Measurements from ENCODE around the gene DGUOK.
"Not testable (repeated sequence)": the region's sequence is repeated elsewhere in the genome, so short reads cannot be mapped to it uniquely, and the experiment has no call there.

The DGUOK gene

DNA sequence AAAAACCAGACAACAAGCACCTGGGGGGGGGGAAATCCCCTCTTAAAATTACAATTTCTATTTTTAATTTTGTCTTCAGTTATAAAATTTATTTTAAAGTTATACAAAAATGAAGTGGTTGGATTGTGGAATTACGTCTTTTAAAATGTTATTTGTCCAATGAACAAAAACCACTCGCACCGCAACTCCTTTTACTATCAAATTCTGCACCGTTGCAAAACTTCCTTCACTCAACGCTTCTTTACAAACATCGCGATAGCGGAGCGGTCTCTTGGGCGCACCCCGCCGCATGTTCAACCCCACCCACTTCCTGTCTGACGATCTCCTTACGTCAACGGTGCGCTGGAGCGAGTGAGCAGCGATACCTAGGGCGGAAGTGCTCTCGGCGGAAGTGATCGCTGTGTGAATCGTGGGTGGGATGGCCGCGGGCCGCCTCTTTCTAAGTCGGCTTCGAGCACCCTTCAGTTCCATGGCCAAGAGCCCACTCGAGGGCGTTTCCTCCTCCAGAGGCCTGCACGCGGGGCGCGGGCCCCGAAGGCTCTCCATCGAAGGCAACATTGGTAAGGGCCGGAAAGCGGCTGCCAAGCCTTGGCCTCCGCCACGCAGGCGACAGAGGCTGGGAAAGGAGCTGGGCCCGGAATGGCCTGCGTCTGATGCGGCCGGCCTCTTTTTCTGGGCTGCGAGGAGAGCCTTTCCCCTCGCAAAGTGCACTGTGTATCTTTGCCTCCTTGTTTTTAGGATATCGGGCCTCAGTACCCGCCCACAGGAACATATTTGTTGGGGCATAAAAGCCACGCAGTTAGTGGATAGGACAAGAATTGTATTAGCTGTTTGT, at the start of gene DGUOK:
TSS of gene DGUOK (plus strand) at position 388 of the 835 bp plus-strand sequence. CDS start at position 419, 31 bp downstream.
- DNase-seq (ENCODE audit: extremely low spot score) = peak; percentile 96
- ChIA-PET CTCF (interaction anchor here (0.9 to 1.0 kb wide), 3 partner anchors 8 to 220 kb away, joined by 3 read pairs; partner anchors contain the start of gene BOLA3), POLR2A (no interaction called here)
- TF ChIP-seq, protein P1, sequence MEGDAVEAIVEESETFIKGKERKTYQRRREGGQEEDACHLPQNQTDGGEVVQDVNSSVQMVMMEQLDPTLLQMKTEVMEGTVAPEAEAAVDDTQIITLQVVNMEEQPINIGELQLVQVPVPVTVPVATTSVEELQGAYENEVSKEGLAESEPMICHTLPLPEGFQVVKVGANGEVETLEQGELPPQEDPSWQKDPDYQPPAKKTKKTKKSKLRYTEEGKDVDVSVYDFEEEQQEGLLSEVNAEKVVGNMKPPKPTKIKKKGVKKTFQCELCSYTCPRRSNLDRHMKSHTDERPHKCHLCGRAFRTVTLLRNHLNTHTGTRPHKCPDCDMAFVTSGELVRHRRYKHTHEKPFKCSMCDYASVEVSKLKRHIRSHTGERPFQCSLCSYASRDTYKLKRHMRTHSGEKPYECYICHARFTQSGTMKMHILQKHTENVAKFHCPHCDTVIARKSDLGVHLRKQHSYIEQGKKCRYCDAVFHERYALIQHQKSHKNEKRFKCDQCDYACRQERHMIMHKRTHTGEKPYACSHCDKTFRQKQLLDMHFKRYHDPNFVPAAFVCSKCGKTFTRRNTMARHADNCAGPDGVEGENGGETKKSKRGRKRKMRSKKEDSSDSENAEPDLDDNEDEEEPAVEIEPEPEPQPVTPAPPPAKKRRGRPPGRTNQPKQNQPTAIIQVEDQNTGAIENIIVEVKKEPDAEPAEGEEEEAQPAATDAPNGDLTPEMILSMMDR (IDR thresholded peaks at IDR 0.05; ENCODE audit: control extremely low read depth, extremely low read depth, low read depth, missing control alignments) = no peak

DNA sequence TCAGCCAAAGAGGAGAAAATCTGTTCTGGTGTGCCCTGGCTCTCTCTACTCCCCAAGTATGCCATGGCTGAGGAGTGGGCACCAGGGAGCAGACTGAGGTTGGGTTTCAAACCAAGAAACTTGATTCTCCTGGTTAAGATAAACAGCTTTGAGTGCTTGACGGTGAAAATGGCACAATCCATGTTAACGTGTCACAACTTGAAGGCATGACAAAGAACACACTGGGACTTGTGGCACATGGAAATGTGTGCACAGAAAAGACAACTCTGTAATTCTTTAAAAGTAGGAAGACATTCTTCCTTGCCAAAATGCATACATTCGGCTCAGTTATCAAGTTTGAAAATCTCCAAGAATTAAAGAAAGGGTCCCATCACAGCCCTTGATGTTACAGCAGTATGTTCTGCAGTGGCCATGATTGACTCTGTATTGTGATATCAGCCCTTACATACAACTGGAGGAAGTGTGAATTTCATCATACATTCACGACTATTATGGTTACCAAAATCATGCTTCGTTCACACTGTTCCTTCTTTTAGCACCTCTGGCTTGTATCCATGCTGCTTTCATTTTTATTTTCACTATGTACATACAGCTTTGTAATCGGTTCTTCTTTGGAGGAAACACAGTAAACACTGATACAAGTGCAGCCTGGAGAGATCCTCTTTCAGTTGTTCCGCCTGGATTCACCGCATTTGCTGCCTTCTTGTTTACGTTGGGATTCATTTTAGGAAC, 49.4 kb upstream of the DGUOK start:
- ChIA-PET CTCF (no interaction called here), POLR2A (no interaction called here)
- TF ChIP-seq, protein P1 (IDR thresholded peaks at IDR 0.05; ENCODE audit: control extremely low read depth, extremely low read depth, low read depth, missing control alignments) = no peak
- no peak for DNase-seq (ENCODE audit: extremely low spot score)

DNA sequence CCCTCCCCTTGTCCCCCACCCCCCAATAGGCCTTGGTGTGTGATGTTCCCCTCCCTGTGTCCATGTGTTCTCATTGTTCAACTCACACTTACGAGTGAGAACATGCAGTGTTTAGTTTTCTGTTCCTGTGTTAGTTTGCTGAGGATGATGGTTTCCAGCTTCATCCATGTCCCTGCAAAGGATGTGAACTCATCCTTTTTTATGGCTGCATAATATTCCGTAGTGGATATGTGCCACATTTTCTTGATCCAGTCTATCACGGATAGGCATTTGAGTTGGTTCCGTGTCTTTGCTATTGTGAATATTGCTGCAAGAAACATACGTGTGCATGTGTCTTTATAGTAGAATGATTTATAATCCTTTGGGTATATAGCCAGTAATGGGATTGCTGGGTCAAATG, 48.7 kb upstream of the DGUOK start:
- POLR2A ChIA-PET; DNase-seq (ENCODE audit: extremely low spot score): not testable (repeated sequence)
- CTCF ChIA-PET = interaction anchor here (1.5 kb wide), 1 partner anchor 10 kb away, joined by 4 read pairs; no protein-coding TSS in a partner anchor

DNA sequence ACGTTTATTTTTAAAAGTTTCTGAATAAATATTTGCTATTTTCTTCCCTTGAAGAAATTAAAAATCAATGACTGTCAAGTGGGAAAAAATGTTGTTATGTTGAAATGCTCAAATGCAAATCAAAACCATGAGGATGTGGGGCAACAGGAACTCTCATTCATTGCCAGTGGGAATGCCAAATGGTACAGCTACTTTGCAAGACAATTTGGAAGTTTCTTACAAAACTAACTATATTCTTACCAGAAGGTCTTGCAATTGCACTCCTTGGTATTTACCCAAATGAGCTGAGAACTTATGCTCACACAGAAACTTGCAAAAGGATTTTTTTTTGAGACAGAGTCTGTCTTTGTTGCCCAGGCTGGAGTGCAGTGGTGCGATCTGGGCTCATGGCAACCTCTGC, 41.3 kb upstream of the DGUOK start:
- CTCF ChIA-PET = interaction anchor here (0.9 to 2.2 kb wide), 3 partner anchors 8 to 27 kb away, joined by 3 to 5 read pairs (median 3); partner anchors contain the start of gene ACTG2
- POLR2A ChIA-PET = no interaction called here
- DNase-seq (ENCODE audit: extremely low spot score) = no peak
- TF ChIP-seq, protein P1 (IDR thresholded peaks at IDR 0.05; ENCODE audit: control extremely low read depth, extremely low read depth, low read depth, missing control alignments) = no peak

DNA sequence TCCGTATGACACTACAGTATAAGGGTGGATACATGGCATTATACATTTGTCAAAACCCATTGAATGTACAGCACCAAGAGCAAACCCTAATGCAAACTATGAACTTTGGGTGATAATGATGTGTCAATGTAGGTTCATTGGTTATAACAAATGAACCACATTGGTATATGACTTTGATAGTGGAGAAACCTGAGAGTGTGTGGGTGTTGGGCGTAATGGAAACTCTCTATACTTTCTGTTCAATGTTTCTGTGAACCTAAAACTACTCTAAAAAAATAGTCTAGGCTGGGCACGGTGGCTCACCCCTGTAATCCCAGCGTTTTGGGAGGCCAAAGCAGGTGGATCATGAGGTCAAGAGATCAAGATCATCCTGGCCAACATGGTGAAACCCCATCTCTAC, 40.3 kb upstream of the DGUOK start:
- POLR2A ChIA-PET = no interaction called here
- CTCF ChIA-PET = interaction anchor here (1.7 kb wide), 1 partner anchor 31 kb away, joined by 5 read pairs; no protein-coding TSS in a partner anchor
- DNase-seq (ENCODE audit: extremely low spot score) = no peak
- TF ChIP-seq, protein P1 (IDR thresholded peaks at IDR 0.05; ENCODE audit: control extremely low read depth, extremely low read depth, low read depth, missing control alignments) = no peak

DNA sequence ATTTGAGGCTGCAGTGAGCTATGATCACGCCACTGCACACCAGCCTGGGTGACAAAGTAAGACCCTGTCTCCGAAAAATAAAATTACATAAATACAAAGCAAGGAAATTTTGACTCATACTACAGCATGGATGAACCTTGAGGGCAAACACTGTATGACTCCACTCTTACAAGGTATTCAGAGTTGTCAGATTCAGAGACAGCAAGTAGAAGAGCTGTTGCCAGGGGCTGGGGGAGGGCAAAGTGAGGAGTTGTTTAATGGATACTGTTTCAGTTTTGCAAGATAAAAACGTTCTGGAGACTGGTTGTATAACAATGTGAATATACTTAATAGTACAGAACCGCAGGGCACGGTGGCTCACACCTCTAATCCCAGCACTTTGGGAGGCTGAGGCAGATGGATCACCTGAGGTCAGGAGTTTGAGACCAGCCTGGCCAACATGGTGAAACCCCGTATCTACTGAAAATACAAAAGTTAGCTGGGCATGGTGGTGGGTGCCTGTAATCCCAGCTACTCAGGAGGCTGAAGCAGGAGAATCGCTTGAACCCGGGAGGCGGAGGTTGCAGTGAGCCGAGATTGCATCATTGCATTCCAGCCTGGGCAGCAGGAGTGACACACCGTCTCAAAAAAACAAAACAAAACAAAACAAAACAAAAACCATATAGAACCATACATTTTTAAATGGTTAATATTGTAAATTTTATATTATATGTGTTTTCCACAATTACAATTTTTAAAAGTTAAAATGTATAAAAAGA, 38.9 kb upstream of the DGUOK start:
- POLR2A ChIA-PET; DNase-seq (ENCODE audit: extremely low spot score): not testable (repeated sequence)
- CTCF ChIA-PET = interaction anchor here (1.2 to 1.7 kb wide), 2 partner anchors 9 to 29 kb away, joined by 4 to 5 read pairs; no protein-coding TSS in a partner anchor

DNA sequence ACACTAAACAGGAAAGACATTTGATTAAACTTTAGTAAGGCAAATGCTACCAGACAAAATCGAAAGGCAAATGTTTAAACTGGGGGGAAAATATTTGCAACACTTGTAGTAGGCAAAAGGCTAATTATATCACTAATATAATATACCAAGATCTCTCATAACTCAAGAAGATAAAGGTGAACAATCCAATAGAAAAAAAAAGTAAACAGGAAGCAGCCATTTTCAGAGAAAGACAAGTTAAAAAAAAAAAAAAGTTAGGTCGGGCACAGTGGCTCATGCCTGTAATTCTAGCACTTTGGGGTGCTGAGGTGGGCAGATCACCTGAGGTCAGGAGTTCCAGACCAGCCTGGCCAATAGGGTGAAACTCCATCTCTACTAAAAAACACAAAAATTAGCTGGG, 38.3 kb upstream of the DGUOK start:
- TF ChIP-seq, protein P1 (IDR thresholded peaks at IDR 0.05; ENCODE audit: control extremely low read depth, extremely low read depth, low read depth, missing control alignments) = no peak
- CTCF ChIA-PET = no interaction called here
- POLR2A ChIA-PET = no interaction called here
- DNase-seq (ENCODE audit: extremely low spot score) = no peak

Data from GM10248 (cell line).